Metanephros (tissue), 1 donor: ENCODE measurements around the gene JUN. TPM values are rescaled to one million over a fixed set of nuclear protein-coding genes. Genes with fewer than 3 reads are reported as not detected.

ENCODE experiments used
- total RNA-seq: library from RNA; depleted of rRNA; stranded (reverse); fragments of >200 nt; gene quantifications from one replicate; pipeline ENCODE4 v1.2.3, GENCODE V29; 2014

Gene JUN
- total RNA-seq = 312 TPM

GRCh38 chr1:58783993-58784757 is at the start of gene JUN:
Gene JUN (minus strand): TSS chr1:58784047. CDS start chr1:58783070, 977 bp downstream.

Other genes starting within 250 kb of the JUN start
- gene OMA1, start 237.3 kb downstream of the JUN start, total RNA-seq = 38.9 TPM
- gene TACSTD2, start 206.8 kb downstream of the JUN start, total RNA-seq = 102 TPM
- 29.1 TPM for gene MYSM1, start 84.0 kb downstream of the JUN start, total RNA-seq